NT2/D1 (cell line): Measurements from ENCODE around the gene PIPOX.

ENCODE experiments used
- SUZ12 ChIP-seq: IDR thresholded peaks from 2 replicates; pipeline ENCODE4 v1.6.1; 2011; ENCODE audit not compliant: insufficient read length, insufficient read depth; ENCODE audit errors: extremely low read depth
- YY1 ChIP-seq: IDR thresholded peaks from 2 replicates; pipeline ENCODE4 v1.6.1; 2011; ENCODE audit not compliant: insufficient read length, insufficient read depth

DNA sequence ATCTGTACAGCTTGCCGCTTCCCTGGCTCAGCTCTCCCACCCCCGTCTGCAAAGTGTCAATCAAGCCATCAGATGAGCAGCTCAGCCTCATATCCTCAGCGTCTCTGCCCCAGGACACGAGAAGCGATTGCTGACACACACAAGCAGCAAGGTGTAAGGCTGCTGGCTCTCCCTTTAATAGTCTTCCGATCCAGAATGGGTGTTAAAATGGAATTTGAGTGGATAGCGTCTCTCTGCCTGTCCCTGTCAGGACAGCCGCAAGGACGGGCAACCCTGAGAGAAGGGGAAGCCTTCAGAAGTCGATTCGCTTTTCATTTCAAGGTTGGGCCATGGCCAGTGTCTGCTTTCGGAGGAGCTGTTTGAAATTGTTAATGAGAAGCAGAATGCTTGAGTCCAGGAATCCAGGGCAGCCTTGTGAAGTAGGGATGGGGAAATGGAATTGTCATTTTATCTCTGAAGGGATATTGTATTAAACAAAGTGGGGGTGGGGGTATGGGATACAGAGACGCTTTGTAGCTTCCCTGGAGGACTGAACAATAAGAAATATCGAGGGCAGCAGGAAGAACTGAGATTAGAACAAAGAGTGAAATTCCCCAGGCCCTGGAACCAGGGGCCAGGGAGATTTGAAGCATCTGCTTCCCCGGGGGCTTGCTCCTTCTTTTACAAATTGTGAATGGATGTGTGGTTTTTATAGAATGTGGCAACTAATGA, 4.7 kb upstream of the PIPOX start:
- TF ChIP-seq YY1 (no peak), SUZ12 (no peak)
